ENCODE results near the gene RPS6KA4. TPM values are rescaled to one million over a fixed set of nuclear protein-coding genes. Genes with fewer than 3 reads are reported as not detected.

The RPS6KA4 gene
- total RNA-seq, 2 donors from 2014 or later = 13.0 to 22.7 TPM

DNA sequence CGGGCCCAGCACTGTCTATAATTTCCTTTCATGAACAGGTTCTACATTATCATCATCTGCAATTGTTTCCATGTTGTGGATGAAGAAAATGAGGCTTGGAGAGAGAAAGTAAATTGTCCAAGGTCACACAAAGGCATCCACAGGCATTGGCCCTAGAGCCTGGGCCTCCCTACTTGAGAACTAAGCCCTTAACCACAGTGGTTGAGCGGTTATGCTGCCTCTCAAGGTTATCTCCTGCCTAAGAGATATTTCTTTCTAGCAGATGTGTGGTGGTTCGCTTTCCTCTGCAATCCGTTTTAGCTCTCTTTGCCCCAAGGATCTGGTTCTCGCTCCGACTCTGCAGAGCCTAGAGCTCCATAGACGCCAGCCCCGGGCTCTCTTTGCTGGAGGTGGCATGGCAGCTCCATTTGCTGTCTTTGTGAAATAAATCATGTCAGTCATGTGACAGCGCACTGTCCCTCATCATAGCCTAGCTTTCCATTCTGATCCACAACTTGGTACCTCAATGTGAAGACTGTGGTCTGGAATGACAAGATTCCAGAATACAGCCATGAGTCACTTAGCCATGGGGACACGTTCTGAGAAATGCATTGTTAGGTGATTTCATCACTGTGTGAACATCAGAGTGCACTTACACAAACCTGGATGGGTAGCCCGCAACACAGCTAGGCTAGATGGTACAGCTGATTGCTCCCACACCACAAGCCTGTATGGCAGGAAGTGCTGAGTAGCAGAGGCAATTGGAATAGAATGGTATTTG, 27.2 kb downstream of the RPS6KA4 start:
- peaks cover 13% of the 10 kb centered on the region for H3K4me1 ChIP-seq
- ATAC-seq (no peak), DNase-seq (no peak)
- H3K4me3 ChIP-seq = no peak overlapping the region
- intact Hi-C loops (cut with DNase I) = no loop called here
- no peaks in the 10 kb centered on the region for H3K36me3 ChIP-seq (replicated peaks in 1 of 2; ENCODE audit: insufficient read depth in 1 of 2, low read depth in 2 of 2)
- WGBS, 2 donors = 80 to 84% methylated on average over 11 of the region's 11 CpGs
- no peak for TF ChIP-seq POLR2A (IDR thresholded peaks at IDR 0.05)
- TF ChIP-seq, protein P1, sequence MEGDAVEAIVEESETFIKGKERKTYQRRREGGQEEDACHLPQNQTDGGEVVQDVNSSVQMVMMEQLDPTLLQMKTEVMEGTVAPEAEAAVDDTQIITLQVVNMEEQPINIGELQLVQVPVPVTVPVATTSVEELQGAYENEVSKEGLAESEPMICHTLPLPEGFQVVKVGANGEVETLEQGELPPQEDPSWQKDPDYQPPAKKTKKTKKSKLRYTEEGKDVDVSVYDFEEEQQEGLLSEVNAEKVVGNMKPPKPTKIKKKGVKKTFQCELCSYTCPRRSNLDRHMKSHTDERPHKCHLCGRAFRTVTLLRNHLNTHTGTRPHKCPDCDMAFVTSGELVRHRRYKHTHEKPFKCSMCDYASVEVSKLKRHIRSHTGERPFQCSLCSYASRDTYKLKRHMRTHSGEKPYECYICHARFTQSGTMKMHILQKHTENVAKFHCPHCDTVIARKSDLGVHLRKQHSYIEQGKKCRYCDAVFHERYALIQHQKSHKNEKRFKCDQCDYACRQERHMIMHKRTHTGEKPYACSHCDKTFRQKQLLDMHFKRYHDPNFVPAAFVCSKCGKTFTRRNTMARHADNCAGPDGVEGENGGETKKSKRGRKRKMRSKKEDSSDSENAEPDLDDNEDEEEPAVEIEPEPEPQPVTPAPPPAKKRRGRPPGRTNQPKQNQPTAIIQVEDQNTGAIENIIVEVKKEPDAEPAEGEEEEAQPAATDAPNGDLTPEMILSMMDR (IDR thresholded peaks at IDR 0.05) = no peak
- no peaks in the 10 kb centered on the region for H3K27me3 ChIP-seq
- H3K27ac ChIP-seq = no peak overlapping the region
- no peaks in the 10 kb centered on the region for H3K9me3 ChIP-seq

DNA sequence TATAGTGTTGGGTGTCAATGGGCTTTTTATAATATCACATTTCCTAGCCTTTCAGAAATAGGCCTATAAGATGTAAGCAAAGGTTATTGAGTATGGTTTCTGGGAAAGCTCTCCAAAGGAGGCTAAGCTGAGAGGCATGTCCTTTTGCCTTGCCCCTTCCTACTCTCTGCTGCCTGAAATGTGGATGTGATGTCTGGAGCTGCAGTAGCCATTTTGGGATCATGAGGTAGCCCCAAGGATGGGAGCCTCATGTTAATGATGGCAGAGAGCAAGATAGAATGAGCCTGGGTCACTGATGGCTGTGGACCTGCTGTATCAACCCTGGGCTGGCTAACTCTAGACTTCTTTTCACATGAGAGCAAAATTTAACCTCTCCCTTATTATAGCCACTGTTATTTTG, 29.0 kb downstream of the RPS6KA4 start:
- DNase-seq (no peak), ATAC-seq (no peak)
- Histone ChIP-seq H3K36me3 (replicated peaks in 1 of 2; ENCODE audit: insufficient read depth in 1 of 2, low read depth in 2 of 2) (no peaks in the 10 kb centered on the region), H3K9me3 (no peaks in the 10 kb centered on the region), H3K27ac (no peak overlapping the region), H3K4me1 (peaks cover 13% of the 10 kb centered on the region), H3K27me3 (no peaks in the 10 kb centered on the region), H3K4me3 (no peak overlapping the region)
- intact Hi-C loops (cut with DNase I) = no loop called here
- TF ChIP-seq, protein P1 (IDR thresholded peaks at IDR 0.05) = no peak
- no peak for TF ChIP-seq POLR2A (IDR thresholded peaks at IDR 0.05)

DNA sequence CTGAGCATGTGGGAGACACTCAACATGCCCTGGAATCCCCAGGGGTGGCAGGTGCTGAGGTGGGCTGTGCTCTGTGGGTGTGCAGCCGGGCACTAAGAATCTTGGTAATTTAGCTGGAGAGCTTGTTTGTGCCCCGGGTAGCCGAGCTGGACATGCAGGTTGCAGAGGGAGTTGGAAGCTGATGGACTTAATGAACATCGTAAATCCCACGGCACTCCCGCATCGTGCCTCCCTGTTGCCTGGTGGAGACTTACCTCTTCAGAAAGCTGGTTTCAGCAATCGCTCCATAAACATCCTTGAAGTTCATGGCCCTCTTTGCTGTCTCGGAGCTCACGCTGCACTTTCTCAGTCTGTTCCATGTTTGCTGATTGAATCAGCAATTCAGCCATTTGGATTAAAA, 29.9 kb downstream of the RPS6KA4 start:
- intact Hi-C loops (cut with DNase I) = no loop called here
- no peaks in the 10 kb centered on the region for H3K27me3 ChIP-seq
- no peak overlapping the region for H3K27ac ChIP-seq
- no peaks in the 10 kb centered on the region for H3K36me3 ChIP-seq (replicated peaks in 1 of 2; ENCODE audit: insufficient read depth in 1 of 2, low read depth in 2 of 2)
- no peak for DNase-seq
- peaks cover 8% of the 10 kb centered on the region for H3K4me1 ChIP-seq
- ATAC-seq = no peak
- WGBS, 2 donors = 62 to 74% methylated on average over 6 to 10 of the region's 10 CpGs
- H3K9me3 ChIP-seq = no peaks in the 10 kb centered on the region
- H3K4me3 ChIP-seq = no peak overlapping the region
- TF ChIP-seq, protein P1 (IDR thresholded peaks at IDR 0.05) = no peak
- TF ChIP-seq POLR2A (IDR thresholded peaks at IDR 0.05) = no peak

DNA sequence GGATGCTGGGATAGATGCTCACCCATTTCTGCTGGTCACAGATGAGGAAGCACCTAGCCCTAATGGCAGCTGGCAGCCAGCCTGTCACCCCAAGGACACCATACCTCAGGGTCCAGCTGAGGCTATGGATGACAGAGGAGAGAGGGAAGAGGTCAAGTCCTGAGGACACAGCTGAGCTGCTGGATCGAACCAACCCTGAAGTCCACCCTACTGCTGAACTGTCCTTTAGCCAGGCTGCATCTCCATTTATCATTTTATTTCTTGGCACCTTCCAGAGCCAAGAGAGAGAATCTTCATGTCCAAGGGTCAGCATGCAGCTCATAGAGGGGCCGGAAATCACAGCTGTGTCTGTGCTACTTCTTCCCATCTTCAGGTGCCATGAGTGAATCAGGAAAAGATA, 30.9 kb downstream of the RPS6KA4 start:
- Histone ChIP-seq H3K27ac (no peak overlapping the region), H3K4me3 (no peak overlapping the region), H3K36me3 (replicated peaks in 1 of 2; ENCODE audit: insufficient read depth in 1 of 2, low read depth in 2 of 2) (no peaks in the 10 kb centered on the region), H3K27me3 (no peaks in the 10 kb centered on the region), H3K9me3 (no peaks in the 10 kb centered on the region), H3K4me1 (no peaks in the 10 kb centered on the region)
- TF ChIP-seq, protein P1 (IDR thresholded peaks at IDR 0.05) = no peak
- TF ChIP-seq POLR2A (IDR thresholded peaks at IDR 0.05) = no peak
- 88 to 95% methylated on average over 2 of the region's 2 CpGs for WGBS, 2 donors
- ATAC-seq (no peak), DNase-seq (no peak)
- intact Hi-C loops (cut with DNase I) = no loop called here

DNA sequence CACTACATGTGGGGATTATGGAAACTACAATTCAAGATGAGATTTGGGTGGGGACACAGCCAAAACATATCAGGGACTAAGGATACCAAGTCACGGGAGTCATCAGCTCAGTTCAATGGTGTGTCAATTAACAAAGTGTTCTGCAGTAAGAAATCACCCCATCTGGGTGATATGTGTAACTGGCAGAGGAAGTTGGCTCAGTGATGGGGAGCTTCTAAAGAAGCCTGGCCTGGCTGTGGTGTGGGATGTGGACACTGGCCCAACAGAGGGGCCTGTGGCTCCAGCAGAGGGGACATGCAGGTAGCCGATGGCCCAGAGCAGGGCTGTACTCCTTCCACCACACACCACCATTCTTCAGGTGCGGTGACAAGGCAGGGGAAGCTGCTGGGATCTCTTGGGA, 31.6 kb downstream of the RPS6KA4 start:
- TF ChIP-seq, protein P1 (IDR thresholded peaks at IDR 0.05) = no peak
- no peak for TF ChIP-seq POLR2A (IDR thresholded peaks at IDR 0.05)
- no peak for ATAC-seq
- H3K27ac ChIP-seq = no peak overlapping the region
- no peaks in the 10 kb centered on the region for H3K27me3 ChIP-seq
- H3K9me3 ChIP-seq = no peaks in the 10 kb centered on the region
- H3K36me3 ChIP-seq (replicated peaks in 1 of 2; ENCODE audit: insufficient read depth in 1 of 2, low read depth in 2 of 2) = no peaks in the 10 kb centered on the region
- DNase-seq = no peak
- H3K4me3 ChIP-seq = no peak overlapping the region
- 80 to 91% methylated on average over 2 to 3 of the region's 3 CpGs for WGBS, 2 donors
- H3K4me1 ChIP-seq = no peaks in the 10 kb centered on the region
- intact Hi-C loops (cut with DNase I) = no loop called here

All from body of pancreas (tissue), 4 donors.